Epithelial cell of prostate (primary cell): ENCODE measurements around the gene ARHGDIA.
A peak's percentile ranks its signal among the peaks of the same experiment; 100 is the strongest.

Source experiments
- DNase-seq: peaks from one replicate; pipeline ENCODE4 v3.0.0-alpha.2; 2011; ENCODE audit warnings: low read depth, low spot score
- H3K27ac ChIP-seq: fragments of 450-650 bp; 2 replicates; pipeline ENCODE4 v1.5.1; 2017; ENCODE audit warnings: mild to moderate bottlenecking

Gene ARHGDIA

GRCh38 chr17:81906476-81907218 is 35.5 kb upstream of the ARHGDIA start:
- H3K27ac ChIP-seq: no peak overlapping the region
- no peak for DNase-seq

- no peak for DNase-seq
- H3K27ac ChIP-seq: no peak overlapping the region
These were observed 34.9 kb upstream of the ARHGDIA start for GRCh38 chr17:81905993-81906392.

GRCh38 chr17:81905424-81905875 is 34.3 kb upstream of the ARHGDIA start:
- DNase-seq: no peak
- no peak overlapping the region for H3K27ac ChIP-seq

- no peak overlapping the region for H3K27ac ChIP-seq
- DNase-seq: no peak
These were observed 33.7 kb upstream of the ARHGDIA start for GRCh38 chr17:81904600-81905423.

GRCh38 chr17:81903896-81904599 is 32.9 kb upstream of the ARHGDIA start:
- no peak for DNase-seq
- H3K27ac ChIP-seq: no peak overlapping the region

GRCh38 chr17:81903415-81903831 is 32.3 kb upstream of the ARHGDIA start:
- no peak overlapping the region for H3K27ac ChIP-seq
- no peak for DNase-seq

GRCh38 chr17:81902653-81903414 is 31.7 kb upstream of the ARHGDIA start:
- no peak for DNase-seq
- no peak overlapping the region for H3K27ac ChIP-seq

- DNase-seq: no peak
- no peak within 1 kb of the TSS for H3K27ac ChIP-seq
These were observed 31.0 kb upstream of the ARHGDIA start, which contains the start of gene NPB for GRCh38 chr17:81902023-81902652. TSS of gene NPB (plus strand) at chr17:81902238. CDS start at chr17:81902278, 40 bp downstream.

GRCh38 chr17:81901167-81902022 is 30.3 kb upstream of the ARHGDIA start:
- H3K27ac ChIP-seq: no peak overlapping the region
- DNase-seq: no peak

GRCh38 chr17:81900181-81900820 is 29.2 kb upstream of the ARHGDIA start:
- no peak overlapping the region for H3K27ac ChIP-seq
- no peak for DNase-seq

- H3K27ac ChIP-seq: no peak overlapping the region
- DNase-seq: no peak
These were observed 28.5 kb upstream of the ARHGDIA start for GRCh38 chr17:81899514-81900166.

- H3K27ac ChIP-seq: peak overlapping the region; percentile 66
These were observed 27.7 kb upstream of the ARHGDIA start for GRCh38 chr17:81898885-81899284.

GRCh38 chr17:81898029-81898866 is 27.1 kb upstream of the ARHGDIA start:
- peak overlapping the region; percentile 66 for H3K27ac ChIP-seq
- peak; percentile 39 for DNase-seq

More at GRCh38 chr17:81898885-81899284, 27.7 kb upstream of the ARHGDIA start:
- no peak for DNase-seq

GRCh38 chr17:81895400-81895799 is 24.3 kb upstream of the ARHGDIA start:
- DNase-seq: no peak
- no peak overlapping the region for H3K27ac ChIP-seq

GRCh38 chr17:81891303-81891552 is 20.1 kb upstream of the ARHGDIA start:
- peak overlapping the region; percentile 87 for H3K27ac ChIP-seq
- no peak for DNase-seq

- no peak for DNase-seq
- peak overlapping the region; percentile 87 for H3K27ac ChIP-seq
These were observed 19.5 kb upstream of the ARHGDIA start for GRCh38 chr17:81890447-81891302.
